K562 (cell line): ENCODE data around the gene DENND1A. TPM values are rescaled to one million over a fixed set of nuclear protein-coding genes. Genes with fewer than 3 reads are reported as not detected.

ENCODE experiments used
- ATAC-seq: fragments of 200-7000 bp; cut with Tn5 transposase; 3 replicates; pipeline ENCODE4 v1.9.1; 2020; ENCODE audit warnings: moderate library complexity
- BruUV-seq: library from RNA; stranded (reverse); fragments of 400-500 nt; replicated peaks from 2 replicates; lab custom pipeline; 2021; lab: Mats Ljungman, UMichigan
- CTCF ChIA-PET: fragments of 300-600 bp; formaldehyde crosslinking; extraction: SDS; loops from one replicate; lab custom pipeline; 2021; ENCODE audit warnings: low intra/inter-chr PET ratio; lab: Yijun Ruan, JAX
- POLR2A ChIA-PET: fragments of 300-600, 350-650 bp; sonication (Branson Sonifier 250); formaldehyde crosslinking; extraction: SDS; loops from one replicate; lab custom pipeline; 2021; ENCODE audit warnings: antibody characterized with exemption, inconsistent platforms; lab: Yijun Ruan, JAX
- DNase-seq, 4 experiments: peaks; one replicate each; pipeline versions ENCODE4 v3.0.0 to v3.0.0-alpha.2; 2011 to 2018; ENCODE audit warnings: low spot score in 3 of 4, mixed read lengths in 3 of 4; ENCODE audit errors: extremely low read depth in 1 of 4
- FAIRE-seq: peaks from 2 replicates; lab custom pipeline; 2011; peaks lifted over from hg19 to GRCh38; lab: Jason Lieb, UNC
- H2AFZ ChIP-seq: 2 replicates; pipeline ENCODE4 v1.6.0; 2011; ENCODE audit warnings: low read depth, low read length, control low read depth, inconsistent platforms
- H3K27ac ChIP-seq: fragments of 200-600 bp; 3 replicates; pipeline ENCODE4 v1.8.0; 2011; ENCODE audit warnings: low read depth, mild to moderate bottlenecking, control low read depth, inconsistent platforms, low read length, moderate library complexity, mixed read lengths; ENCODE audit errors: extremely low read depth
- H3K27me3 ChIP-seq, 2 experiments: fragments of 300-600 bp in 1 of 2; 2 replicates in 1 of 2; 3 replicates in 1 of 2; pipeline versions ENCODE4 v1.6.0 to v1.8.0; 2011; ENCODE audit warnings: inconsistent platforms in 2 of 2, low read length in 2 of 2, mild to moderate bottlenecking in 1 of 2, mixed read lengths in 1 of 2, moderate library complexity in 1 of 2; ENCODE audit not compliant: control insufficient read depth in 2 of 2, insufficient read depth in 2 of 2
- H3K36me3 ChIP-seq: fragments of 300-600 bp; 3 replicates; pipeline ENCODE4 v1.8.0; 2011; ENCODE audit warnings: mild to moderate bottlenecking, low read length, inconsistent platforms; ENCODE audit not compliant: control insufficient read depth, insufficient read depth
- H3K4me1 ChIP-seq, 2 experiments: fragments of 200-600 bp in 1 of 2; replicated peaks in 1 of 2; 2 replicates in 1 of 2; 3 replicates in 1 of 2; pipeline versions ENCODE4 v1.5.1 to v1.8.0; 2011; ENCODE audit warnings: inconsistent platforms in 2 of 2, low read length in 2 of 2, mild to moderate bottlenecking in 1 of 2, mixed read lengths in 1 of 2, moderate library complexity in 1 of 2; ENCODE audit not compliant: control insufficient read depth in 2 of 2, insufficient read depth in 2 of 2
- H3K4me2 ChIP-seq: 2 replicates; pipeline ENCODE4 v1.6.1; 2011; ENCODE audit warnings: low read length, control low read depth, inconsistent platforms, mixed read lengths; ENCODE audit not compliant: insufficient read depth
- H3K4me3 ChIP-seq: fragments of 200-600 bp; sonication (generic), shearing (Covaris generic); 2 replicates; pipeline ENCODE4 v1.5.1; 2016; ENCODE audit warnings: control low read depth, inconsistent platforms
- H3K79me2 ChIP-seq: fragments of 200-600 bp; 3 replicates; pipeline ENCODE4 v1.8.0; 2011; ENCODE audit warnings: low read length, inconsistent platforms; ENCODE audit not compliant: control insufficient read depth, insufficient read depth
- H3K9ac ChIP-seq, 2 experiments: 2 replicates each; pipeline versions ENCODE4 v1.6.0 to v1.6.1; 2011; ENCODE audit warnings: low read depth in 2 of 2, low read length in 2 of 2, control low read depth in 1 of 2, inconsistent platforms in 1 of 2, mild to moderate bottlenecking in 1 of 2, mixed read lengths in 1 of 2; ENCODE audit not compliant: insufficient read depth in 1 of 2
- H3K9me1 ChIP-seq: one replicate; pipeline ENCODE4 v1.6.0; 2011; ENCODE audit warnings: inconsistent platforms, mild to moderate bottlenecking, low read length, moderate library complexity; ENCODE audit not compliant: control insufficient read depth, insufficient read depth
- H3K9me3 ChIP-seq: replicated peaks from 2 replicates; pipeline ENCODE4 v1.5.1; 2011; ENCODE audit warnings: low read depth, low read length, inconsistent platforms; ENCODE audit not compliant: control insufficient read depth, insufficient read depth
- H4K20me1 ChIP-seq: replicated peaks from 2 replicates; pipeline ENCODE4 v1.6.1; 2011; ENCODE audit warnings: low read length, inconsistent platforms, mixed read lengths; ENCODE audit not compliant: control insufficient read depth, insufficient read depth
- BRF1 ChIP-seq: IDR thresholded peaks from 3 replicates; pipeline ENCODE4 v1.6.1; 2011; ENCODE audit warnings: borderline replicate concordance, mild to moderate bottlenecking; ENCODE audit not compliant: insufficient read length; ENCODE audit errors: extremely low read depth
- CBX8 ChIP-seq: fragments of 200-600 bp; sonication (generic); IDR thresholded peaks from 2 replicates; pipeline ENCODE4 v1.6.1; 2012; ENCODE audit warnings: borderline replicate concordance, mixed run types, low read depth, mild to moderate bottlenecking, moderate library complexity, mixed read lengths, low read length, control low read depth, inconsistent platforms; ENCODE audit not compliant: poor library complexity, severe bottlenecking; ENCODE audit errors: extremely low read depth
- E2F3 ChIP-seq: fragments of 250-450 bp; sonication (Bioruptor Pico); IDR thresholded peaks from 2 replicates; pipeline ENCODE4 v1.4.0; 2020; ENCODE audit warnings: mild to moderate bottlenecking
- EZH2 ChIP-seq: IDR thresholded peaks from 2 replicates; pipeline ENCODE4 v1.6.1; 2012; ENCODE audit warnings: low read depth, mild to moderate bottlenecking, inconsistent platforms, low read length, borderline replicate concordance
- FOXK2 ChIP-seq, 2 experiments: fragments of 450-650 bp; IDR thresholded peaks in 1 of 2; conservative IDR thresholded peaks in 1 of 2; 2 replicates each; pipeline ENCODE4 v1.6.1; 2016; ENCODE audit warnings: low read depth in 2 of 2, mild to moderate bottlenecking in 1 of 2
- LCOR ChIP-seq: sonication (generic); formaldehyde crosslinking; IDR thresholded peaks from 2 replicates; pipeline ENCODE4 v1.8.0; 2022; ENCODE audit warnings: mild to moderate bottlenecking, missing genetic modification reagents
- NONO ChIP-seq, 2 experiments: fragments of 200-400 bp in 1 of 2; fragments of 450-650 bp in 1 of 2; formaldehyde crosslinking in 1 of 2; IDR thresholded peaks; 2 replicates each; pipeline ENCODE4 v1.6.1; 2017; ENCODE audit warnings: low read depth in 2 of 2, mild to moderate bottlenecking in 2 of 2, moderate library complexity in 2 of 2, low read length in 1 of 2
- PTTG1 ChIP-seq: fragments of 450-650 bp; IDR thresholded peaks from 2 replicates; pipeline ENCODE4 v1.6.1; 2016; ENCODE audit warnings: low read depth, mild to moderate bottlenecking, missing genetic modification characterization, missing compliant biosample characterization
- RBM14 ChIP-seq: fragments of 200-400 bp; formaldehyde crosslinking; IDR thresholded peaks from 2 replicates; pipeline ENCODE4 v1.6.1; 2018; ENCODE audit warnings: low read depth, mild to moderate bottlenecking, low read length, moderate library complexity, borderline replicate concordance; ENCODE audit not compliant: insufficient read depth
- RBM34 ChIP-seq: fragments of 200-400 bp; formaldehyde crosslinking; IDR thresholded peaks from 2 replicates; pipeline ENCODE4 v1.6.1; 2018; ENCODE audit warnings: low read length, borderline replicate concordance; ENCODE audit not compliant: insufficient read depth
- THRA ChIP-seq: fragments of 450-650 bp; IDR thresholded peaks from 2 replicates; pipeline ENCODE4 v1.6.1; 2017; ENCODE audit warnings: mild to moderate bottlenecking, moderate library complexity
- USF2 ChIP-seq: sonication (generic); formaldehyde crosslinking; IDR thresholded peaks from 2 replicates; pipeline ENCODE4 v1.5.0; 2020; ENCODE audit warnings: missing genetic modification reagents
- XRCC5 ChIP-seq: fragments of 200-400 bp; formaldehyde crosslinking; IDR thresholded peaks from 2 replicates; pipeline ENCODE4 v1.6.1; 2017; ENCODE audit warnings: low read depth, mild to moderate bottlenecking, low read length
- ZFP91 ChIP-seq: sonication (generic); formaldehyde crosslinking; IDR thresholded peaks from 2 replicates; pipeline ENCODE4 v1.8.0; 2022; ENCODE audit warnings: mild to moderate bottlenecking, missing genetic modification reagents
- ZNF143 ChIP-seq: sonication (generic); formaldehyde crosslinking; IDR thresholded peaks from 2 replicates; pipeline ENCODE4 v1.9.0; 2022; ENCODE audit warnings: mild to moderate bottlenecking, missing genetic modification reagents
- WGBS: fragments of 100-300 bp; shearing (Covaris generic); methylation state at CpG from one replicate; pipeline ENCODE4 v1.1.6; 2016; ENCODE audit warnings: low coverage, mixed read lengths; ENCODE audit not compliant: insufficient coverage; ENCODE audit errors: missing lambda C conversion rate; 5-methylcytosine and 5-hydroxymethylcytosine counted together
- in situ Hi-C: fragments of 300-500 bp; cut with MboI; formaldehyde crosslinking; loops from 4 replicates; pipeline ENCODE4 v1.15.0; 2018; ENCODE audit warnings: inconsistent platforms, mixed read lengths
- intact Hi-C: fragments of 100-400 bp; cut with micrococcal nuclease; formaldehyde crosslinking; loops from 2 replicates; pipeline ENCODE4 v1.14.2; 2022
- polyA plus RNA-seq, 8 experiments: library from polyadenylated mRNA; depleted of rRNA in 4 of 8; stranded (reverse) in 5 of 8; unstranded in 3 of 8; fragments of >200 nt; fragmentation: Nextera tagmentation in 2 of 8; fragmentation: Illumina TruSeq in 1 of 8; extraction: Ambion mirVana in 2 of 8; extraction: Trizol in 1 of 8; gene quantifications; 2 replicates each; pipeline versions ENCODE4 v1.2.1 to v1.2.3, GENCODE V29; 2011 to 2014; ENCODE audit warnings: inconsistent platforms in 1 of 8, missing spikeins in 1 of 8
- total RNA-seq, 7 experiments: library from RNA; depleted of rRNA in 6 of 7; stranded (reverse); fragments of >200 nt in 6 of 7; fragmentation: Illumina TruSeq in 2 of 7; extraction: Trizol in 2 of 7; gene quantifications; 2 replicates each; pipeline versions ENCODE4 v1.2.1 to v1.2.3, GENCODE V29; 2011 to 2021; ENCODE audit warnings: low replicate concordance in 1 of 7

The DENND1A gene
- total and polyA plus RNA-seq, 9 of the 15 experiments (the other 6 are each of a cell fraction or from before 2014, with no cell fraction given) = 7.6 to 29.5 (median 15.7) TPM

- TF ChIP-seq FOXK2 (conservative IDR thresholded peaks at IDR 0.05 in 1 of 2, IDR thresholded peaks at IDR 0.05 in 1 of 2; ENCODE audit: low read depth in 2 of 2) (no peak), PTTG1 (tag) (no peak), NONO (IDR thresholded peaks at IDR 0.05; ENCODE audit: low read depth in 2 of 2, low read length in 1 of 2) (no peak), RBM34 (no peak), EZH2 (no peak)
- TF ChIP-seq, all 486 proteins: peak for 0
Measured at GRCh38 chr9:123957731-123958130, 27.8 kb upstream of the DENND1A start (continued).

- no peak overlapping the region for H3K4me2 ChIP-seq
- intact Hi-C loops (loop anchor here (10.0 kb wide), 1 partner anchor 412 kb away; no protein-coding TSS in a partner anchor), in situ Hi-C loops (no loop called here)
- WGBS = 2% methylated on average over 6 of the region's 6 CpGs
- no peak overlapping the region for H3K9ac ChIP-seq
- no peaks in the 10 kb centered on the region for H4K20me1 ChIP-seq
- H3K9me1 ChIP-seq = no peaks in the 10 kb centered on the region
- no TSS peak for BruUV-seq
- H3K4me3 ChIP-seq = no peak overlapping the region
- peaks cover 22 to 34% of the 10 kb centered on the region in 2 experiments; a peak in 4 of 5 replicates for H3K27me3 ChIP-seq
- H2AFZ ChIP-seq = no peak overlapping the region
- POLR2A ChIA-PET = no interaction called here
- no peak overlapping the region for H3K27ac ChIP-seq
- CTCF ChIA-PET = no interaction called here
- no peaks in the 10 kb centered on the region for H3K79me2 ChIP-seq
- ATAC-seq (no peak), DNase-seq (no peak), FAIRE-seq (no peak)
- H3K9me3 ChIP-seq = no peaks in the 10 kb centered on the region
- H3K36me3 ChIP-seq = no peaks in the 10 kb centered on the region
- no peaks in the 10 kb centered on the region for H3K4me1 ChIP-seq
- no peak for TF ChIP-seq USF2 (CRISPR knock-in tag)
- no peak for TF ChIP-seq BRF1
- TF ChIP-seq CBX8 = no peak
- no peak for TF ChIP-seq THRA
- no peak for TF ChIP-seq ZFP91 (CRISPR knock-in tag)
- TF ChIP-seq RBM14 = no peak
- TF ChIP-seq XRCC5 = no peak
- no peak for TF ChIP-seq LCOR (CRISPR knock-in tag)
- no peak for TF ChIP-seq ZNF143 (CRISPR knock-in tag)
- TF ChIP-seq E2F3 (CRISPR knock-in tag) = no peak
Measured at GRCh38 chr9:123957168-123957721, 27.3 kb upstream of the DENND1A start.
